Fibroblast of skin of scalp (primary cell): ENCODE results near the gene ZNF366.
A peak's percentile ranks its signal among the peaks of the same experiment; 100 is the strongest.

Source experiments
- DNase-seq: peaks from one replicate; pipeline ENCODE4 v3.0.0-alpha.2; 2013

Gene ZNF366

GRCh38 chr5:72519111-72519510 is 11.9 kb upstream of the ZNF366 start:
- no peak for DNase-seq

GRCh38 chr5:72518001-72518683 is 10.9 kb upstream of the ZNF366 start:
- peak; percentile 55 for DNase-seq

GRCh38 chr5:72516916-72517315 is 9.7 kb upstream of the ZNF366 start:
- no peak for DNase-seq

- no peak for DNase-seq
Observed at GRCh38 chr5:72515211-72515610, 8.0 kb upstream of the ZNF366 start.

GRCh38 chr5:72512593-72512860 is 5.3 kb upstream of the ZNF366 start:
- DNase-seq: no peak

GRCh38 chr5:72511774-72512592 is 4.8 kb upstream of the ZNF366 start:
- DNase-seq: peak; percentile 40

- DNase-seq: peak; percentile 31
Observed at GRCh38 chr5:72511366-72511765, 4.2 kb upstream of the ZNF366 start.

GRCh38 chr5:72510610-72511181 is 3.5 kb upstream of the ZNF366 start:
- peak; percentile 89 for DNase-seq

GRCh38 chr5:72509401-72509800 is 2.2 kb upstream of the ZNF366 start:
- no peak for DNase-seq

GRCh38 chr5:72508241-72509170 is 1.3 kb upstream of the ZNF366 start:
- DNase-seq: no peak

- DNase-seq: no peak
Observed at GRCh38 chr5:72507907-72508238, 663 bp upstream of the ZNF366 start.

- DNase-seq: no peak
Observed at GRCh38 chr5:72506158-72506549, 1.1 kb downstream of the ZNF366 start.

GRCh38 chr5:72505539-72506157 is 1.6 kb downstream of the ZNF366 start:
- no peak for DNase-seq

- no peak for DNase-seq
Observed at GRCh38 chr5:72505016-72505415, 2.2 kb downstream of the ZNF366 start.

GRCh38 chr5:72503888-72504491 is 3.2 kb downstream of the ZNF366 start:
- DNase-seq: peak; percentile 71

- peak; percentile 38 for DNase-seq
Observed at GRCh38 chr5:72501488-72501887, 5.7 kb downstream of the ZNF366 start.

GRCh38 chr5:72499730-72500129 is 7.5 kb downstream of the ZNF366 start:
- no peak for DNase-seq

GRCh38 chr5:72499090-72499489 is 8.1 kb downstream of the ZNF366 start:
- no peak for DNase-seq

- DNase-seq: peak; percentile 79
Observed at GRCh38 chr5:72498284-72498683, 8.9 kb downstream of the ZNF366 start.

- DNase-seq: no peak
Observed at GRCh38 chr5:72497823-72498222, 9.4 kb downstream of the ZNF366 start.

- DNase-seq: no peak
Observed at GRCh38 chr5:72495410-72495809, 11.8 kb downstream of the ZNF366 start.

GRCh38 chr5:72494623-72495124 is 12.5 kb downstream of the ZNF366 start:
- DNase-seq: no peak
